Measurements from ENCODE around the gene KCNQ5. TPM values are rescaled to one million over a fixed set of nuclear protein-coding genes. Genes with fewer than 3 reads are reported as not detected.

Gene KCNQ5
- total and polyA plus RNA-seq, 5 experiments from 2014 or later: 2.3 to 10.7 (median 4.8) TPM

DNA sequence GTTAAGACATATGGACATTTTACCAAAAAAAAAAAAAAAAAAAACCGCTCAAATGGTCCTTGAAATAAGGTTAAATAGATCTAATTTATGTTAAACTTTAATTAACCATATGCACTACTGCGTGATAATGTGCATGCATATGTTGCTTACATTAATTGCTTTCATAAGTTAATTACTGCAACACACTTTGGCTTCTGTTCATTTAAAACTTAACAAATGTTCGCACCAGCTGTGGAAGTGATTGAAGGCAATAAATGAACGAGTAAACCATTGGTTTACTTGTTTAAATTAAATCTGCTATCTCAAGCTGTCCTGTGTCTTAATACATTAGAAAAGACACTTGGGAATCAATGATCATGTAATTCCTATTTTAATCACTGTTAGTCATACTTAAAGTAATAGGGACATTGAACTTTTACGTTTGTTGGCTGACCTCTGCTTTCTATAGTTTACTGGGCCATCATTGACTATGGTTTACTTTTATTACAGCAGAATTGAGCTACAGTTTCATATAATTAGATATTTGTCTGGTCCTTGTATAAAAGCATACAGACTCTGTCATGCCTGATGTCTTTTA is 308.8 kb downstream of the KCNQ5 start:
- Mint-ChIP-seq H3K36me3 (no peaks in the 10 kb centered on the region), H3K4me1 (peaks cover 0 to 8% (median 4%) of the 10 kb centered on the region in 4 donors), H3K27me3 (no peaks in the 10 kb centered on the region), H3K4me3 (no peak overlapping the region), H3K9me3 (no peaks in the 10 kb centered on the region), H3K27ac (no peak overlapping the region)
- DNase-seq (no peak), ATAC-seq (no peak)
- POLR2A ChIA-PET: no interaction called here

GRCh38 chr6:72931325-72931887 is 309.5 kb downstream of the KCNQ5 start:
- H3K4me1 Mint-ChIP-seq: peaks cover 4 to 13% (median 10%) of the 10 kb centered on the region in 4 donors
- POLR2A ChIA-PET: no interaction called here
- no peaks in the 10 kb centered on the region for H3K9me3 Mint-ChIP-seq
- ATAC-seq (no peak), DNase-seq (no peak)
- no peaks in the 10 kb centered on the region for H3K27me3 Mint-ChIP-seq
- no peaks in the 10 kb centered on the region for H3K36me3 Mint-ChIP-seq
- no peak overlapping the region for H3K4me3 Mint-ChIP-seq
- H3K27ac Mint-ChIP-seq: no peak overlapping the region

DNA sequence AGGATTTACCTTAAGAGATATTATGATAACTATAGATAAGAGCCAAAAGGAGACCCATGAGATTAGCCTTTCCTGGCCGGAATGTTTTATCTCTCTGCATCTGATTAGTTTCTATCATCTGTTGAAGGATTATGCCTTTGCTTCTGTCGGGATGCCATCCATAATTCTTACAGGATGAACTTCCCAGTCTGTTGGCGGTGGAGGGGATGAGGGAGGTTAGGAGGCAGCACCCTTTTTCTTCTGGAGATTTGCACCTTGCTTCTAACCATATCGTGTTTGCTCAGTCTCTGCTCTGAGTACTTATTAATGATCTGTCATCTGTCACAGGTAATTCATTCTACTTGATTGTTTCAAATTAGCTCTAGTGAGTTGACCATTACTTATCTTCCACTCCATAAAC is 311.4 kb downstream of the KCNQ5 start:
- H3K27ac Mint-ChIP-seq: no peak overlapping the region

GRCh38 chr6:72936766-72937559 is 315.1 kb downstream of the KCNQ5 start:
- peaks cover 9 to 27% (median 21%) of the 10 kb centered on the region in 4 donors for H3K4me1 Mint-ChIP-seq
- H3K27me3 Mint-ChIP-seq: no peaks in the 10 kb centered on the region
- peaks cover 0 to 2% (median 0%) of the 10 kb centered on the region in 3 donors for H3K36me3 Mint-ChIP-seq
- H3K27ac Mint-ChIP-seq: peak overlapping the region in 1 of 10 donors; percentile 54
- no peak overlapping the region for H3K4me3 Mint-ChIP-seq
- POLR2A ChIA-PET: no interaction called here
- no peaks in the 10 kb centered on the region for H3K9me3 Mint-ChIP-seq
- ATAC-seq (no peak), DNase-seq (peak in 1 of 10 donors; percentile 3)

More for the DNA sequence above, 311.4 kb downstream of the KCNQ5 start:
- DNase-seq (no peak), ATAC-seq (no peak)
- H3K4me3 Mint-ChIP-seq: no peak overlapping the region
- H3K4me1 Mint-ChIP-seq: peaks cover 9 to 21% (median 16%) of the 10 kb centered on the region in 4 donors
- H3K36me3 Mint-ChIP-seq: no peaks in the 10 kb centered on the region
- no peaks in the 10 kb centered on the region for H3K9me3 Mint-ChIP-seq
- POLR2A ChIA-PET: no interaction called here
- no peaks in the 10 kb centered on the region for H3K27me3 Mint-ChIP-seq

GRCh38 chr6:72938104-72938503 is 316.2 kb downstream of the KCNQ5 start:
- H3K4me1 Mint-ChIP-seq: peaks cover 9 to 27% (median 23%) of the 10 kb centered on the region in 4 donors
- H3K36me3 Mint-ChIP-seq: peaks cover 0 to 2% (median 0%) of the 10 kb centered on the region in 3 donors
- no peaks in the 10 kb centered on the region for H3K9me3 Mint-ChIP-seq
- no peaks in the 10 kb centered on the region for H3K27me3 Mint-ChIP-seq
- POLR2A ChIA-PET: no interaction called here
- ATAC-seq (no peak), DNase-seq (no peak)
- no peak overlapping the region for H3K27ac Mint-ChIP-seq
- no peak overlapping the region for H3K4me3 Mint-ChIP-seq

DNA sequence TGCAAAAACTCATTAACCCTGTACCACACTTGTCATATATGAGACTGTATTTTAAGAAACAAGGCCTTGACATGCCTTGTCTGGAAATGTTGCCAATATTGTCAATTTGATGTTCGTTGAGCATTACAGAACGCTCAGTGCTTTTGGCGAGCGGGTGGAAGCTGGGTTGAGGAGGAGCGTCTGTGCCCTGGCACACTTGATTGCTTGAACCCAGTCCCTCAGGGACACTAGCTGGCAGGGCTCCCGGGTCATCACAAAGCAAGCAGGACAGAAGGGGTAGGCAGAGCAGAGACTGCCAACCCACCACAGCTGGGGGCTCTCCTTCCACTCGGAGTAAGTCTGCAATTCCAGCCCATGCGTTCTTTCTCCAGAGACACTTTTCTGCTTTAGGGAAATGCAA is 317.1 kb downstream of the KCNQ5 start:
- no peak for ATAC-seq
- POLR2A ChIA-PET: no interaction called here
- Mint-ChIP-seq H3K4me1 (peaks cover 9 to 27% (median 23%) of the 10 kb centered on the region in 4 donors), H3K4me3 (no peak overlapping the region), H3K9me3 (no peaks in the 10 kb centered on the region), H3K36me3 (peaks cover 0 to 2% (median 0%) of the 10 kb centered on the region in 3 donors), H3K27ac (peak overlapping the region in 1 of 10 donors; percentile 6), H3K27me3 (no peaks in the 10 kb centered on the region)
- no peak for DNase-seq

DNA sequence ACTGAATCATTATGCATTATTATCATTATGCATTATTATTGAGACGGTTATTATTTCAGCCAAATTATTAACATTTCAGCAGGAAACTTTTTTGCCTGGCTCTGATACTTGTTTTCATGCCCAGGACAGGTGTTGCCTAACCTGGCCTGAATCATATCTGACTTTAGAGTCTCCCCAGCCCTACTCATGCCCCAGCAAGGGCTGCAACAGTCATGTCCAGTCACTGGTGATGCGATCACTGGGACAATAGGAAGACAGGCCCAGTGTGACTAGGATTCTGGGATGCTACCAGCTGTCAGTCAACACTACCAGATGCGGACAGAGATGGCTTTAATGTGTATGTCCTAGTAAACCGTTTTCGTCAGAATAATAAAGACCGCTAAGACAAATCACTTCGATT is 318.4 kb downstream of the KCNQ5 start:
- Mint-ChIP-seq H3K9me3 (no peaks in the 10 kb centered on the region), H3K27ac (no peak overlapping the region), H3K4me1 (peaks cover 9 to 26% (median 21%) of the 10 kb centered on the region in 4 donors), H3K36me3 (peaks cover 0 to 2% (median 0%) of the 10 kb centered on the region in 3 donors), H3K4me3 (no peak overlapping the region), H3K27me3 (no peaks in the 10 kb centered on the region)
- no peak for ATAC-seq
- POLR2A ChIA-PET: no interaction called here
- DNase-seq: no peak

DNA sequence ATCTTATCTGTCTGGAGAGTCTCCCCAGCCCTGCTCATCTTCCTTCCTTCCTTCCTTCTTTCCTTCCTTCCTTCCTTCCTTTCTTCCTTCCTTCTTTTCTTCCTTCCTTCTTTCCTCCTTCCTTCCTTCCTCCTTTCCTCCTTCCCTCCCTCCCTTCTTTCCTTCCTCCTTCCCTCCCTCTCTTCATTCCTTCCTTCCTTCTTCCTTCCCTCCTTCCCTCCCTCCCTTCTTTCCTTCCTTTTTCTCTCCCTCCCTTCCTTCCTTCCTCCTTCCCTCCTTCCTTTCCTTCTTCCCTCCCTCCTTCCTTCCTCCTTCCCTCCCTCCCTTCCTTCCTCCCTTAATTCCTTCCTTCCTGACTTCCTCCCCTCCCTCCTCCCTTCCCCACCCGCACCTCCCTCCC is 319.4 kb downstream of the KCNQ5 start:
- no peak for ATAC-seq
- Mint-ChIP-seq H3K27ac (no peak overlapping the region), H3K4me1 (peaks cover 5 to 20% (median 13%) of the 10 kb centered on the region in 4 donors), H3K4me3 (no peak overlapping the region), H3K27me3 (no peaks in the 10 kb centered on the region), H3K9me3 (no peaks in the 10 kb centered on the region), H3K36me3 (peaks cover 0 to 2% (median 0%) of the 10 kb centered on the region in 3 donors)
- no peak for DNase-seq
- POLR2A ChIA-PET: no interaction called here

- H3K4me3 Mint-ChIP-seq: no peak overlapping the region
- H3K36me3 Mint-ChIP-seq: peaks cover 0 to 2% (median 0%) of the 10 kb centered on the region in 3 donors
- POLR2A ChIA-PET: no interaction called here
- H3K4me1 Mint-ChIP-seq: peaks cover 4 to 18% (median 10%) of the 10 kb centered on the region in 4 donors
- peak overlapping the region in 1 of 10 donors; percentile 52 for H3K27ac Mint-ChIP-seq
- ATAC-seq: no peak
- DNase-seq: no peak
- no peaks in the 10 kb centered on the region for H3K27me3 Mint-ChIP-seq
- H3K9me3 Mint-ChIP-seq: no peaks in the 10 kb centered on the region
Measured at GRCh38 chr6:72941751-72942150, 319.9 kb downstream of the KCNQ5 start.

DNA sequence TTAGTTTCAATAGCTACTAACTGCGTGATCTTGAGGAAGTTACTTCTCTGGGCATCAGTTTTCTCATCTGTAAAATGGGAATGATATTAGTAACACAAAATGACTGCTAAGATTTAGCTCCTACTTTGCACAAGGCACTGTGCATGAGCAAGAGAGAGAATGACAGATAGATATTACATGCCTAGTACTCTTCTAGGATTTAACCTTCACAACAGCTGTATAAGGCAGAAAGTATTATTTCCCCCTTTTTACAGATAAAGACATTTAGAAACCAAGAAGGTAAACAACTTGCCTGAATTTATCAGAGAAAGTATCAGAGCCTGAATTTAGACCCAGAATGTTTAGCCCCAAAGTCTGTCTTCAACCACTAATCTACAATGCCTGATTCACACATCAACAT is 321.8 kb downstream of the KCNQ5 start:
- peaks cover 0 to 2% (median 0%) of the 10 kb centered on the region in 3 donors for H3K36me3 Mint-ChIP-seq
- POLR2A ChIA-PET: no interaction called here
- DNase-seq (no peak), ATAC-seq (no peak)
- H3K27me3 Mint-ChIP-seq: no peaks in the 10 kb centered on the region
- no peaks in the 10 kb centered on the region for H3K9me3 Mint-ChIP-seq
- no peak overlapping the region for H3K4me3 Mint-ChIP-seq
- peaks cover 0 to 15% (median 5%) of the 10 kb centered on the region in 4 donors for H3K4me1 Mint-ChIP-seq
- no peak overlapping the region for H3K27ac Mint-ChIP-seq

GRCh38 chr6:72944660-72945059 is 322.8 kb downstream of the KCNQ5 start:
- H3K36me3 Mint-ChIP-seq: no peaks in the 10 kb centered on the region
- H3K27me3 Mint-ChIP-seq: no peaks in the 10 kb centered on the region
- no peak overlapping the region for H3K4me3 Mint-ChIP-seq
- H3K27ac Mint-ChIP-seq: no peak overlapping the region
- POLR2A ChIA-PET: no interaction called here
- peaks cover 0 to 12% (median 4%) of the 10 kb centered on the region in 4 donors for H3K4me1 Mint-ChIP-seq
- H3K9me3 Mint-ChIP-seq: no peaks in the 10 kb centered on the region
- no peak for DNase-seq
- no peak for ATAC-seq

DNA sequence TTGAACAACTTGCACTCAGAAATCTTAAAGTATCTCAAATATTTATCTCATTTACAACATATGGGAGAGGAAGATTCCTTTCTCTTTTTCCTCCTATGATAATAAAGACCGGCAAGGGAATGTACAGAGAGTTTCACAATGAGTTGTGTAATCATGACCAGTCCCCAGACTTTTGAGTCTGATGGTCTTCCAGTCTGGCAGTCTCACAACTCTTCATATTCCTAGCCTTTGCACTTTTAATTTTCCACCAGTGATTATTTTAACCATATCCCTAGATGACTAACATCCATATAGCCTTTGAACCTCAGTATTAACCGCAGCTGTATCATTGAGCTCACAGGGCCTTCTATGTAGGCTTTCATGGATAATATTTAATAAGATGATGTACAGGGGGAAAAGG is 324.9 kb downstream of the KCNQ5 start:
- peaks cover 0 to 6% (median 0%) of the 10 kb centered on the region in 3 donors for H3K36me3 Mint-ChIP-seq
- DNase-seq (no peak), ATAC-seq (no peak)
- POLR2A ChIA-PET: no interaction called here
- peaks cover 0 to 10% (median under 1%) of the 10 kb centered on the region in 4 donors for H3K4me1 Mint-ChIP-seq
- no peak overlapping the region for H3K4me3 Mint-ChIP-seq
- H3K27me3 Mint-ChIP-seq: no peaks in the 10 kb centered on the region
- H3K27ac Mint-ChIP-seq: no peak overlapping the region
- H3K9me3 Mint-ChIP-seq: no peaks in the 10 kb centered on the region

DNA sequence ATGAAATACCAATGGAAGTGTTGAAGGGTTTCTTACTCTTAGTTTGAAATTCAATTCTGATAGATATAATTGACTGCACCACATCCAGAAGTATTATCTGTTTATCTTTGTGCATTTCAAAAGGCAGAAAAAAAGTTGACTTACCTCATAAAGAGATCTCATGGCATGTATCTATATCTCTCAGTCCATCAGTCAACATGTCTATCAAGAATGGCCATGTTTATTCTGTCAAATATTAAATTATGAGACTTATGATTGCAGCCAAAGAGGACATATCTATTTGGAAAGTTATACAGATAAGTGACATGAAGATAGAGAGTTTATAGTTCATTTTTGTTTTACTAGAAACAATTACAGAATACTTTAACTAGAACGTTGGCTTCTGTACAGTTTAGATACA is 325.7 kb downstream of the KCNQ5 start:
- Mint-ChIP-seq H3K36me3 (peaks cover 0 to 6% (median 0%) of the 10 kb centered on the region in 3 donors), H3K27me3 (no peaks in the 10 kb centered on the region), H3K4me3 (no peak overlapping the region), H3K9me3 (no peaks in the 10 kb centered on the region), H3K27ac (no peak overlapping the region), H3K4me1 (peaks cover 0 to 7% (median 0%) of the 10 kb centered on the region in 4 donors)
- POLR2A ChIA-PET: no interaction called here
- ATAC-seq (no peak), DNase-seq (no peak)
